ENCODE data around the gene P2RX2. TPM values are rescaled to one million over a fixed set of nuclear protein-coding genes. Genes with fewer than 3 reads are reported as not detected.

Gene P2RX2
- total RNA-seq (not detected), polyA plus RNA-seq (not detected)

DNA sequence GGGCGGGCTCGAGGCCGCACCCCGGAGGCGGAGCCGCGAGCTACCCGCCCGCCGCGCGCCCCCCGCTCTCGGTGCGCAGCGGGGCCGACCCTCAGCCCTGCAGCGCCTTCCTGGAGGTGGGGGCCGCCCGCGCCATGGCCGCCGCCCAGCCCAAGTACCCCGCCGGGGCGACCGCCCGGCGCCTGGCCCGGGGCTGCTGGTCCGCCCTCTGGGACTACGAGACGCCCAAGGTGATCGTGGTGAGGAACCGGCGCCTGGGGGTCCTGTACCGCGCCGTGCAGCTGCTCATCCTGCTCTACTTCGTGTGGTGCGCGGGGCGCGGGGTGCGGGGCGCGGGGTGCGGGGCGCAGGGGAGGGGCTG is at the start of gene P2RX2:
Gene P2RX2, plus strand, starts transcription at position 94 of the 361 bp plus-strand sequence. Its CDS starts 41 bp downstream, at position 135.
- no peaks in the 10 kb centered on the region for H3K36me3 ChIP-seq (ENCODE audit: control insufficient read depth in 4 of 4, insufficient read depth in 3 of 4, low read depth in 1 of 4, low read length in 3 of 4)
- H3K4me3 ChIP-seq (ENCODE audit: low read depth in 1 of 3, low read length in 3 of 3): peak within 1 kb of the TSS in 1 of 3 donors; percentile 34
- peaks cover 4 to 10% (median 8%) of the 10 kb centered on the region in 4 donors for H3K4me1 ChIP-seq (ENCODE audit: control insufficient read depth in 4 of 4, insufficient read depth in 4 of 4, low read length in 3 of 4)
- no peak for TF ChIP-seq RAD21 (IDR thresholded peaks at IDR 0.05)
- no peak within 1 kb of the TSS for H3K27ac ChIP-seq (ENCODE audit: low read depth in 1 of 2, low read length in 2 of 2)
- no peak for DNase-seq (ENCODE audit: low spot score)
- H3K9ac ChIP-seq (ENCODE audit: low read depth in 1 of 2, low read length in 2 of 2): no peak within 1 kb of the TSS
- H3K9me3 ChIP-seq (ENCODE audit: control insufficient read depth in 4 of 4, low read length in 3 of 4): peaks cover 0 to 5% (median 1%) of the 10 kb centered on the region in 4 donors
- WGBS: 11% methylated on average over 49 of the region's 49 CpGs
- H3K27me3 ChIP-seq (ENCODE audit: control insufficient read depth in 4 of 4, insufficient read depth in 4 of 4, low read length in 3 of 4): peaks cover 0 to 6% (median 0%) of the 10 kb centered on the region in 4 donors

DNA sequence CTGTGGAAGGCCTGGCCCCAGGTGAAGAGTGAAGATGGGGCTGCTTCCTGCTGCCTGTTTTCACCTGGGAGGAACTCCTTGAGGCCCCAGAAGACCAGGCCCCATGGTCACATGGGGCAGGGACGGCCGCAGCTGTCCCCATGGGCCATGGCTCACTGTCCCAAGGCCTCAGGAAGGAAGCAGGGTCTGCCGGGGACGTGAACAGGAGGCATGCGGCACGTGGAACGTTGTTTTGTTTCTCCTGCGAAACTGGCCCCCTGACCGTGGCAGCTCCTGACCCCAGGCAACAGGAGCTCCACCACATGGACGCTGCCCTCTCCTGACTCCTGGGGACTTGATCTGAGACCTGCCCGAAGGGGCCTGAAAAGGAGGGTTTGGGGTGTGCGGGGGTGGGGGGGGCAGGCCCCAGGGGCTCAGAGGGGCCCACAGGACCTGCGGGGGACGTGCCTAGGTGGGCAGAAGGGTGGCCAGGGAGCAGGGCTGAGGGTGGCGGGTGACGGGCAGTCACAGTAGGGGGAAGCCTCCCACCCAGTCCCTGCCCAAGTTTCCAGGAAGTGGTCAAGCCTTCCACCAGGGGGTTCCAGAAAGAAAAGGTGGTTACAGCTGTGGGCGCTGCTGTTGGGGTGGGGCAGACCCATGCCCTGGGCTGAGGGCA is 49.6 kb upstream of the P2RX2 start:
- Histone ChIP-seq H3K9ac (ENCODE audit: low read depth in 1 of 2, low read length in 2 of 2) (no peak overlapping the region), H3K36me3 (ENCODE audit: control insufficient read depth in 4 of 4, insufficient read depth in 3 of 4, low read depth in 1 of 4, low read length in 3 of 4) (peaks cover 0 to 10% (median 4%) of the 10 kb centered on the region in 4 donors), H3K27me3 (ENCODE audit: control insufficient read depth in 4 of 4, insufficient read depth in 4 of 4, low read length in 3 of 4) (no peaks in the 10 kb centered on the region), H3K27ac (ENCODE audit: low read depth in 1 of 2, low read length in 2 of 2) (no peak overlapping the region), H3K4me3 (ENCODE audit: low read depth in 1 of 3, low read length in 3 of 3) (no peak overlapping the region), H3K4me1 (ENCODE audit: control insufficient read depth in 4 of 4, insufficient read depth in 4 of 4, low read length in 3 of 4) (no peaks in the 10 kb centered on the region), H3K9me3 (ENCODE audit: control insufficient read depth in 4 of 4, low read length in 3 of 4) (no peaks in the 10 kb centered on the region)
- DNase-seq (ENCODE audit: low spot score): no peak
- WGBS: 88% methylated on average over 17 of the region's 17 CpGs
- TF ChIP-seq TAF1 (conservative IDR thresholded peaks at IDR 0.05) (no peak), FOXA1 (IDR thresholded peaks at IDR 0.05) (no peak), FOXA2 (IDR thresholded peaks at IDR 0.05) (no peak), RAD21 (IDR thresholded peaks at IDR 0.05) (no peak)

DNA sequence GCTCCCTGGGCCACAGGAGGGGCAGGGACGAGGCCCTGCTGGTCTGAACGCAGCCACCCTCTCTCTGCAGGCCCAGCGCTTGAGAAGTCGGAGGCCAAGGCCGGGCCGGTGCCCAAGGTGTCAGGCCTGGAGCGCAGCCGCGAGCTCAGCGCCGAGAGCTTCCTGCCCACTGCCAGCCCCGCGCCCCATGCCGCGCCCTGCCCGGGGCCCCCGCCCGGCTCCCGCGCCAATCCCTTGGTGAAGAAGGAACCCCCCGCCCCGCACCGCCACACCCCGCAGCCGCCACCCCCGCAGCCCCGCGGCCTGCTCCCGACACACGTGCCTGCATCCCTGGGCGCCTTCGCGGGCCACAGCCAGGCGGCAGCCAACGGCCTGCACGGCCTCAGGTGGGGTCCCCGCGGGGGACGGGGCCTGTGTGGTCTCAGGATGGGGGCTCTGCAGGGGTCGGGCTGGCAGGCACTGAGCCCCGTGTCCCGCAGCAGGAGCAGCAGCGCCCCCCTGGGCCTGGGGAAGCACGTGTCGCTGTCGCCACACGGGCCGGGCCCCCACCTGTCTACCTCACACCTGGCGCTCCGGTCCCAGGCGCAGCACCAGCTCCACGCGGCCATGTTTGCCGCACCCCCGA is 48.6 kb upstream of the P2RX2 start:
- peaks cover 0 to 19% (median 9%) of the 10 kb centered on the region in 4 donors for H3K36me3 ChIP-seq (ENCODE audit: control insufficient read depth in 4 of 4, insufficient read depth in 3 of 4, low read depth in 1 of 4, low read length in 3 of 4)

More for the DNA sequence above, 48.6 kb upstream of the P2RX2 start:
- no peak for DNase-seq (ENCODE audit: low spot score)
- TF ChIP-seq ZBTB33 (IDR thresholded peaks at IDR 0.05): no peak
- no peak for TF ChIP-seq HNF4G (IDR thresholded peaks at IDR 0.05)
- TF ChIP-seq RAD21 (IDR thresholded peaks at IDR 0.05): no peak
- no peak for TF ChIP-seq TAF1 (conservative IDR thresholded peaks at IDR 0.05)
- TF ChIP-seq NR2F2 (IDR thresholded peaks at IDR 0.05): no peak
- no peak for TF ChIP-seq FOXA1 (IDR thresholded peaks at IDR 0.05)
- TF ChIP-seq, protein P1, sequence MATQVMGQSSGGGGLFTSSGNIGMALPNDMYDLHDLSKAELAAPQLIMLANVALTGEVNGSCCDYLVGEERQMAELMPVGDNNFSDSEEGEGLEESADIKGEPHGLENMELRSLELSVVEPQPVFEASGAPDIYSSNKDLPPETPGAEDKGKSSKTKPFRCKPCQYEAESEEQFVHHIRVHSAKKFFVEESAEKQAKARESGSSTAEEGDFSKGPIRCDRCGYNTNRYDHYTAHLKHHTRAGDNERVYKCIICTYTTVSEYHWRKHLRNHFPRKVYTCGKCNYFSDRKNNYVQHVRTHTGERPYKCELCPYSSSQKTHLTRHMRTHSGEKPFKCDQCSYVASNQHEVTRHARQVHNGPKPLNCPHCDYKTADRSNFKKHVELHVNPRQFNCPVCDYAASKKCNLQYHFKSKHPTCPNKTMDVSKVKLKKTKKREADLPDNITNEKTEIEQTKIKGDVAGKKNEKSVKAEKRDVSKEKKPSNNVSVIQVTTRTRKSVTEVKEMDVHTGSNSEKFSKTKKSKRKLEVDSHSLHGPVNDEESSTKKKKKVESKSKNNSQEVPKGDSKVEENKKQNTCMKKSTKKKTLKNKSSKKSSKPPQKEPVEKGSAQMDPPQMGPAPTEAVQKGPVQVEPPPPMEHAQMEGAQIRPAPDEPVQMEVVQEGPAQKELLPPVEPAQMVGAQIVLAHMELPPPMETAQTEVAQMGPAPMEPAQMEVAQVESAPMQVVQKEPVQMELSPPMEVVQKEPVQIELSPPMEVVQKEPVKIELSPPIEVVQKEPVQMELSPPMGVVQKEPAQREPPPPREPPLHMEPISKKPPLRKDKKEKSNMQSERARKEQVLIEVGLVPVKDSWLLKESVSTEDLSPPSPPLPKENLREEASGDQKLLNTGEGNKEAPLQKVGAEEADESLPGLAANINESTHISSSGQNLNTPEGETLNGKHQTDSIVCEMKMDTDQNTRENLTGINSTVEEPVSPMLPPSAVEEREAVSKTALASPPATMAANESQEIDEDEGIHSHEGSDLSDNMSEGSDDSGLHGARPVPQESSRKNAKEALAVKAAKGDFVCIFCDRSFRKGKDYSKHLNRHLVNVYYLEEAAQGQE (IDR thresholded peaks at IDR 0.05): no peak
- TF ChIP-seq FOXA2 (IDR thresholded peaks at IDR 0.05): no peak
- TF ChIP-seq, protein P2, sequence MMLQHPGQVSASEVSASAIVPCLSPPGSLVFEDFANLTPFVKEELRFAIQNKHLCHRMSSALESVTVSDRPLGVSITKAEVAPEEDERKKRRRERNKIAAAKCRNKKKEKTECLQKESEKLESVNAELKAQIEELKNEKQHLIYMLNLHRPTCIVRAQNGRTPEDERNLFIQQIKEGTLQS (IDR thresholded peaks at IDR 0.05): no peak
- no peak for TF ChIP-seq YY1 (IDR thresholded peaks at IDR 0.05)
- TF ChIP-seq CTCF (IDR thresholded peaks at IDR 0.05; ENCODE audit: low read depth, low read length, missing input control): no peak
- no peak for TF ChIP-seq HNF4A (conservative IDR thresholded peaks at IDR 0.05)
- no peak for TF ChIP-seq JUND (IDR thresholded peaks at IDR 0.05)
- Histone ChIP-seq H3K4me3 (ENCODE audit: low read depth in 1 of 3, low read length in 3 of 3) (no peak overlapping the region), H3K27ac (ENCODE audit: low read depth in 1 of 2, low read length in 2 of 2) (no peak overlapping the region), H3K4me1 (ENCODE audit: control insufficient read depth in 4 of 4, insufficient read depth in 4 of 4, low read length in 3 of 4) (no peaks in the 10 kb centered on the region), H3K9ac (ENCODE audit: low read depth in 1 of 2, low read length in 2 of 2) (no peak overlapping the region), H3K27me3 (ENCODE audit: control insufficient read depth in 4 of 4, insufficient read depth in 4 of 4, low read length in 3 of 4) (no peaks in the 10 kb centered on the region), H3K9me3 (ENCODE audit: control insufficient read depth in 4 of 4, low read length in 3 of 4) (no peaks in the 10 kb centered on the region)
- 98% methylated on average over 55 of the region's 55 CpGs for WGBS

Data from liver (tissue), 9 donors.